GM12873 (cell line): ENCODE results near the gene DMWD.

ENCODE experiments used
- TF ChIP-seq, protein P1 (sequence below): IDR thresholded peaks from 2 replicates; pipeline ENCODE4 v1.5.1; 2012; ENCODE audit warnings: low read depth, mild to moderate bottlenecking, moderate library complexity, low read length, control low read depth; ENCODE audit not compliant: insufficient read depth; ENCODE audit errors: missing control alignments

Gene DMWD

GRCh38 chr19:45792470-45793177, at the start of gene DMWD:
Gene DMWD, minus strand, starts transcription at chr19:45792845. Its CDS starts 89 bp downstream, at chr19:45792756.
- TF ChIP-seq, protein P1, sequence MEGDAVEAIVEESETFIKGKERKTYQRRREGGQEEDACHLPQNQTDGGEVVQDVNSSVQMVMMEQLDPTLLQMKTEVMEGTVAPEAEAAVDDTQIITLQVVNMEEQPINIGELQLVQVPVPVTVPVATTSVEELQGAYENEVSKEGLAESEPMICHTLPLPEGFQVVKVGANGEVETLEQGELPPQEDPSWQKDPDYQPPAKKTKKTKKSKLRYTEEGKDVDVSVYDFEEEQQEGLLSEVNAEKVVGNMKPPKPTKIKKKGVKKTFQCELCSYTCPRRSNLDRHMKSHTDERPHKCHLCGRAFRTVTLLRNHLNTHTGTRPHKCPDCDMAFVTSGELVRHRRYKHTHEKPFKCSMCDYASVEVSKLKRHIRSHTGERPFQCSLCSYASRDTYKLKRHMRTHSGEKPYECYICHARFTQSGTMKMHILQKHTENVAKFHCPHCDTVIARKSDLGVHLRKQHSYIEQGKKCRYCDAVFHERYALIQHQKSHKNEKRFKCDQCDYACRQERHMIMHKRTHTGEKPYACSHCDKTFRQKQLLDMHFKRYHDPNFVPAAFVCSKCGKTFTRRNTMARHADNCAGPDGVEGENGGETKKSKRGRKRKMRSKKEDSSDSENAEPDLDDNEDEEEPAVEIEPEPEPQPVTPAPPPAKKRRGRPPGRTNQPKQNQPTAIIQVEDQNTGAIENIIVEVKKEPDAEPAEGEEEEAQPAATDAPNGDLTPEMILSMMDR: no peak

DNA sequence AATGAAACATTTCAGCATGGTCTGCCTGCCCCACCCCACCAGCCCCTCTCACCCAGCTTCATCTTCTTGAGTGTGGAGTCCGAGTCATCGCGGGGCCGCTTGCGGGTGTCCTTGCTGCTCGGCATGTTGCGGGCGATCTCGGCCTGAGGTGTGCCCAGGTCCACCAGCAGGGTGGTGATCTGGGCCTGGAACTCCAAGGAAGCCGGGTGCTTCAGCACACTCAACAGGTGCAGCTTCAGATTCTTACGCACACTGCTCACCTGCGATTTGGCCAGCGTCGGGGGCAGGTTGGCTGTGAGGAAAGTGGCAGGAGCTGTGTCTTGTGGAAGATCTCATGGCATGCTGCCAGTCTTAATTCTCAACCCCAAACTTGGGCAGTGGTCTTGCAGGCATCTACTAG, 49.6 kb upstream of the DMWD start:
- TF ChIP-seq, protein P1: no peak

- TF ChIP-seq, protein P1: no peak
Observed at GRCh38 chr19:45834970-45835369, 42.3 kb upstream of the DMWD start.

GRCh38 chr19:45828945-45829344, 36.3 kb upstream of the DMWD start:
- TF ChIP-seq, protein P1: no peak

GRCh38 chr19:45828523-45828922, 35.9 kb upstream of the DMWD start:
- TF ChIP-seq, protein P1: no peak

GRCh38 chr19:45827459-45828093, 34.9 kb upstream of the DMWD start:
- TF ChIP-seq, protein P1: no peak

DNA sequence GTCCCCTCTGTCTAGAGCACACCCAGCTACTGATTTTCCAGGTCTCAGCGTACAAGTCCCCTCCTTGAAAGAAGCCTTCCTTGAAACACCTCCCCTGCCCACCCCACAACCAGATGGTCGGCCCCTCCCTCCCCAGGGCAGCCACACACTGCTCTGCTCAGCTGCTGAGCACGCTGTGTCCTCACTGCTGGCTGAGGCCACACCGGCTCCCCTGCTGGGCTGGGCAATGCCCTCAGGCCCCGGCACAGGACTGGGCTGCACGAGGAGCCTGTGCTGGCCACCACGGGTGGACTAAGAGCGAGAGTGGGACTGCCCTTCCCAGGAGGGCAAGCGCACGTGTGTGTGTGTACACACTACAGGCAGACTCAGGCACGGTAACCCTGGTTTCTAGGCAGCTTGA, 34.3 kb upstream of the DMWD start:
- TF ChIP-seq, protein P1: no peak
